HCT116 (cell line): ENCODE results near the gene BMP5. TPM values are rescaled to one million over a fixed set of nuclear protein-coding genes. Genes with fewer than 3 reads are reported as not detected.

Experiments
- ATAC-seq: fragments of 200-7000 bp; cut with Tn5 transposase; 2 replicates; pipeline ENCODE4 v1.9.1; 2020; ENCODE audit warnings: mild to moderate bottlenecking, moderate library complexity
- BruUV-seq: library from RNA; stranded (reverse); fragments of 400-500 nt; replicated peaks from 2 replicates; lab custom pipeline; 2021; lab: Mats Ljungman, UMichigan
- CTCF ChIA-PET: fragments of 300-600 bp; sonication (Branson Sonifier 250); formaldehyde crosslinking; loops from one replicate; lab custom pipeline; 2021; ENCODE audit warnings: antibody characterized with exemption; lab: Charles Lee
- POLR2A ChIA-PET: fragments of 300-600, 350-600 bp; sonication (Branson Sonifier 250); formaldehyde crosslinking; loops from one replicate; lab custom pipeline; 2021; ENCODE audit warnings: antibody characterized with exemption; lab: Charles Lee
- RAD21 ChIA-PET, 2 experiments: fragments of 300-600 bp; sonication (Branson Sonifier 250); formaldehyde crosslinking; loops; one replicate each; lab custom pipeline; 2023; ENCODE audit warnings: low total read pairs in 2 of 2; ENCODE audit not compliant: uncharacterized antibody in 2 of 2, unreplicated experiment in 2 of 2, low non-redundant PET in 1 of 2; lab: Charles Lee
- DNase-seq: peaks from one replicate; pipeline ENCODE4 v3.0.0-alpha.2; 2010; ENCODE audit warnings: low read depth, low spot score
- H2AFZ ChIP-seq: fragments of 200-600 bp; shearing (Covaris generic), sonication (generic); 2 replicates; pipeline ENCODE4 v1.6.1; 2017; ENCODE audit warnings: low read depth, mixed run types, mixed read lengths, antibody characterized with exemption, low read length; ENCODE audit not compliant: poor library complexity, severe bottlenecking
- H3K27ac ChIP-seq: 2 replicates; pipeline ENCODE4 v1.5.1; 2012; ENCODE audit warnings: low read depth, low read length
- H3K27me3 ChIP-seq: fragments of 200-600 bp; sonication (generic); 2 replicates; pipeline ENCODE4 v1.6.1; 2016; ENCODE audit warnings: mixed run types, low read length, mixed read lengths; ENCODE audit not compliant: insufficient read depth
- H3K36me3 ChIP-seq, 2 experiments: fragments of 200-500 bp in 1 of 2; fragments of 200-600 bp in 1 of 2; sonication (Bioruptor generic) in 1 of 2; sonication (generic) in 1 of 2; 2 replicates each; pipeline versions ENCODE4 v1.5.1 to v1.6.1; 2014 to 2016; ENCODE audit warnings: low read length in 2 of 2, inconsistent platforms in 1 of 2, mixed read lengths in 1 of 2, mixed run types in 1 of 2; ENCODE audit not compliant: insufficient read depth in 2 of 2, control insufficient read depth in 1 of 2
- H3K4me1 ChIP-seq, 2 experiments: fragments of 200-600 bp in 1 of 2; sonication (generic) in 1 of 2; 2 replicates each; pipeline versions ENCODE4 v1.5.1 to v1.6.1; 2012 to 2017; ENCODE audit warnings: low read length in 2 of 2, inconsistent platforms in 1 of 2, mild to moderate bottlenecking in 1 of 2, mixed read lengths in 1 of 2, mixed run types in 1 of 2, moderate library complexity in 1 of 2; ENCODE audit not compliant: insufficient read depth in 2 of 2, control insufficient read depth in 1 of 2
- H3K4me2 ChIP-seq: fragments of 200-600 bp; sonication (generic); 2 replicates; pipeline ENCODE4 v1.6.1; 2017; ENCODE audit warnings: mixed run types, low read length, mixed read lengths
- H3K4me3 ChIP-seq, 2 experiments: fragments of 200-600 bp in 1 of 2; sonication (generic) in 1 of 2; replicated peaks in 1 of 2; 2 replicates each; pipeline ENCODE4 v1.5.1; 2011 to 2016; ENCODE audit warnings: low read length in 2 of 2, control low read depth in 1 of 2, low read depth in 1 of 2, mild to moderate bottlenecking in 1 of 2, mixed read lengths in 1 of 2, mixed run types in 1 of 2
- H3K79me2 ChIP-seq: fragments of 200-600 bp; sonication (generic); 2 replicates; pipeline ENCODE4 v1.6.1; 2017; ENCODE audit warnings: mild to moderate bottlenecking, mixed run types, low read length, moderate library complexity, mixed read lengths; ENCODE audit not compliant: insufficient read depth
- H3K9ac ChIP-seq: fragments of 200-600 bp; sonication (generic); 2 replicates; pipeline ENCODE4 v1.6.1; 2016; ENCODE audit warnings: low read length, mixed read lengths
- H3K9me2 ChIP-seq: fragments of 200-600 bp; sonication (generic), shearing (Covaris generic); 2 replicates; pipeline ENCODE4 v1.6.1; 2017; ENCODE audit warnings: mixed run types, mild to moderate bottlenecking, moderate library complexity; ENCODE audit not compliant: insufficient read depth
- H3K9me3 ChIP-seq, 2 experiments: fragments of 200-500 bp in 1 of 2; fragments of 200-600 bp in 1 of 2; sonication (Bioruptor generic) in 1 of 2; sonication (generic) in 1 of 2; 2 replicates each; pipeline ENCODE4 v1.6.1; 2014 to 2017; ENCODE audit warnings: low read length in 2 of 2, mixed read lengths in 2 of 2, inconsistent platforms in 1 of 2, low read depth in 1 of 2, mild to moderate bottlenecking in 1 of 2, mixed run types in 1 of 2, moderate library complexity in 1 of 2; ENCODE audit not compliant: control insufficient read depth in 1 of 2, insufficient read depth in 1 of 2
- H4K20me1 ChIP-seq: fragments of 200-600 bp; sonication (generic), shearing (Covaris generic); 2 replicates; pipeline ENCODE4 v1.6.1; 2017; ENCODE audit warnings: mixed run types, mild to moderate bottlenecking, moderate library complexity; ENCODE audit not compliant: insufficient read depth
- CBX3 ChIP-seq: IDR thresholded peaks from 2 replicates; pipeline ENCODE4 v1.6.1; 2012; ENCODE audit warnings: low read depth
- EGR1 ChIP-seq: IDR thresholded peaks from 2 replicates; pipeline ENCODE4 v1.6.1; 2012; ENCODE audit warnings: low read depth
- ELF1 ChIP-seq: IDR thresholded peaks from 2 replicates; pipeline ENCODE4 v1.6.1; 2012; ENCODE audit warnings: low read depth, borderline replicate concordance
- EZH2 ChIP-seq: fragments of 200-600 bp; sonication (generic); IDR thresholded peaks from 2 replicates; pipeline ENCODE4 v1.6.1; 2017; ENCODE audit warnings: antibody characterized with exemption, mixed run types
- FOSL1 ChIP-seq: IDR thresholded peaks from 2 replicates; pipeline ENCODE4 v1.6.1; 2012; ENCODE audit warnings: low read depth
- MAX ChIP-seq: IDR thresholded peaks from 2 replicates; pipeline ENCODE4 v1.6.1; 2012
- POLR2A ChIP-seq: IDR thresholded peaks from 2 replicates; pipeline ENCODE4 v1.7.0; 2011; ENCODE audit warnings: borderline replicate concordance; ENCODE audit not compliant: insufficient read depth, insufficient read length; ENCODE audit errors: extremely low read depth
- RAD21 ChIP-seq: IDR thresholded peaks from 2 replicates; pipeline ENCODE4 v1.6.1; 2012; ENCODE audit warnings: low read depth, mild to moderate bottlenecking
- REST ChIP-seq: IDR thresholded peaks from 2 replicates; pipeline ENCODE4 v1.6.1; 2012; ENCODE audit warnings: low read depth
- SIN3A ChIP-seq: IDR thresholded peaks from 2 replicates; pipeline ENCODE4 v1.6.1; 2012; ENCODE audit warnings: low read depth
- SP1 ChIP-seq: IDR thresholded peaks from 2 replicates; pipeline ENCODE4 v1.6.1; 2012; ENCODE audit warnings: low read depth
- TCF7L2 ChIP-seq: IDR thresholded peaks from 2 replicates; pipeline ENCODE4 v1.7.0; 2011; ENCODE audit warnings: borderline replicate concordance, inconsistent platforms; ENCODE audit not compliant: insufficient read depth, insufficient read length; ENCODE audit errors: extremely low read depth
- YY1 ChIP-seq: IDR thresholded peaks from 2 replicates; pipeline ENCODE4 v1.6.1; 2011; ENCODE audit warnings: low read length, low read depth, moderate library complexity, mild to moderate bottlenecking; ENCODE audit not compliant: insufficient replicate concordance; ENCODE audit errors: extremely low read depth
- ZFX ChIP-seq: fragments of 450-650 bp; IDR thresholded peaks from 2 replicates; pipeline ENCODE4 v1.6.1; 2017
- ZNF274 ChIP-seq: fragments of 200-500 bp; sonication (Bioruptor generic); IDR thresholded peaks from 2 replicates; pipeline ENCODE4 v1.6.1; 2014; ENCODE audit warnings: mild to moderate bottlenecking, low read depth, low read length, inconsistent platforms
- intact Hi-C: fragments of 100-400 bp; cut with micrococcal nuclease; formaldehyde crosslinking; loops from 2 replicates; pipeline ENCODE4 v1.10.0; 2022
- total RNA-seq: library from RNA; stranded (reverse); gene quantifications from one replicate; pipeline ENCODE4 v1.2.1, GENCODE V29; 2021; ENCODE audit not compliant: unreplicated experiment
- TF ChIP-seq, protein P1 (sequence below), 3 experiments: fragments of 200-600 bp in 1 of 3; sonication (generic) in 1 of 3; IDR thresholded peaks in 2 of 3; conservative IDR thresholded peaks in 1 of 3; 2 replicates each; pipeline ENCODE4 v1.5.1; 2012 to 2017; ENCODE audit warnings: low read depth in 2 of 3, low read length in 2 of 3, antibody characterized with exemption in 1 of 3, borderline replicate concordance in 1 of 3, control low read depth in 1 of 3, mild to moderate bottlenecking in 1 of 3, mixed read lengths in 1 of 3, mixed run types in 1 of 3, moderate library complexity in 1 of 3; ENCODE audit not compliant: insufficient read depth in 1 of 3

BMP5 gene
- total RNA-seq, 1 experiment from 2014 or later: not detected

DNA sequence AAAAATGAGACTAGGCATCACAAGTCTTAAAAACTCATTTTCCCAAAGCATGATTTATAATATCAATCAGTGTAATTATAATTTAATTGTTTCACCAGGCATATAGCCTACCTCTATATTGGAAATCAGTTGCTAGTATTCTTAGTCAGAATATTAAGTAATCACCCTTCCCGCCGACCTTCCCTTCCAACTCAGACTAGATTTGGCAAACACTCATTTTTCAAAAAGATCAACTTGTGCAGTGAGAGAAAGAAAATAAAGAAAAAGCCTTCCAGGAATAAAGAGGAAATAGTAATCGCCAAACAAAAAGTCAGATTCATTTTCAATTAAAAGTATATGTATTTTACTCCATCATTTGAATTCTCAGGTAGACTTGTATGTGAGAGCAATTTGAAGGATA lies 1.9 kb upstream of the BMP5 start:
- H3K9me2 ChIP-seq: no peaks in the 10 kb centered on the region
- CTCF ChIA-PET: no interaction called here
- H3K27ac ChIP-seq: no peak overlapping the region
- BruUV-seq: no TSS peak
- H3K27me3 ChIP-seq: peaks cover 92% of the 10 kb centered on the region
- TF ChIP-seq EZH2: no peak
- no peak for TF ChIP-seq EGR1
- no peak for TF ChIP-seq SIN3A
- no peak for TF ChIP-seq YY1
- no peak for TF ChIP-seq TCF7L2
- no peak for TF ChIP-seq REST
- TF ChIP-seq MAX: no peak
- no peak for TF ChIP-seq SP1
- TF ChIP-seq ZNF274: no peak
- no peak for TF ChIP-seq ZFX
- no peak for TF ChIP-seq ELF1
- TF ChIP-seq, protein P1, sequence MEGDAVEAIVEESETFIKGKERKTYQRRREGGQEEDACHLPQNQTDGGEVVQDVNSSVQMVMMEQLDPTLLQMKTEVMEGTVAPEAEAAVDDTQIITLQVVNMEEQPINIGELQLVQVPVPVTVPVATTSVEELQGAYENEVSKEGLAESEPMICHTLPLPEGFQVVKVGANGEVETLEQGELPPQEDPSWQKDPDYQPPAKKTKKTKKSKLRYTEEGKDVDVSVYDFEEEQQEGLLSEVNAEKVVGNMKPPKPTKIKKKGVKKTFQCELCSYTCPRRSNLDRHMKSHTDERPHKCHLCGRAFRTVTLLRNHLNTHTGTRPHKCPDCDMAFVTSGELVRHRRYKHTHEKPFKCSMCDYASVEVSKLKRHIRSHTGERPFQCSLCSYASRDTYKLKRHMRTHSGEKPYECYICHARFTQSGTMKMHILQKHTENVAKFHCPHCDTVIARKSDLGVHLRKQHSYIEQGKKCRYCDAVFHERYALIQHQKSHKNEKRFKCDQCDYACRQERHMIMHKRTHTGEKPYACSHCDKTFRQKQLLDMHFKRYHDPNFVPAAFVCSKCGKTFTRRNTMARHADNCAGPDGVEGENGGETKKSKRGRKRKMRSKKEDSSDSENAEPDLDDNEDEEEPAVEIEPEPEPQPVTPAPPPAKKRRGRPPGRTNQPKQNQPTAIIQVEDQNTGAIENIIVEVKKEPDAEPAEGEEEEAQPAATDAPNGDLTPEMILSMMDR (IDR thresholded peaks at IDR 0.05 in 2 of 3, conservative IDR thresholded peaks at IDR 0.05 in 1 of 3; ENCODE audit: borderline replicate concordance in 1 of 3, insufficient read depth in 1 of 3, low read depth in 2 of 3, low read length in 2 of 3): no peak
- no peak for TF ChIP-seq RAD21
- no peak for TF ChIP-seq CBX3
- no peak for TF ChIP-seq FOSL1
- TF ChIP-seq POLR2A: no peak
- TF ChIP-seq, all 23 proteins: peak for 0
- no peak overlapping the region for H3K9ac ChIP-seq
- H3K36me3 ChIP-seq: no peaks in the 10 kb centered on the region
- no peaks in the 10 kb centered on the region for H3K79me2 ChIP-seq
- RAD21 ChIA-PET: no interaction called here
- no peak overlapping the region for H3K4me2 ChIP-seq
- H3K9me3 ChIP-seq: no peaks in the 10 kb centered on the region
- no peaks in the 10 kb centered on the region for H3K4me1 ChIP-seq
- ATAC-seq (no peak), DNase-seq (no peak)
- no peak overlapping the region for H2AFZ ChIP-seq
- no peak overlapping the region for H3K4me3 ChIP-seq
- intact Hi-C loops: no loop called here
- POLR2A ChIA-PET: no interaction called here
- H4K20me1 ChIP-seq: no peaks in the 10 kb centered on the region
